HG03108 (cell line): ENCODE results near the gene RTN4IP1.
"Not testable (repeated sequence)": the region's sequence is repeated elsewhere in the genome, so short reads cannot be mapped to it uniquely, and the experiment has no call there.

Experiments used
- ATAC-seq: cut with Tn5 transposase; IDR thresholded peaks from one replicate; pipeline ENCODE4 v1.9.1; 2021; ENCODE audit warnings: moderate library complexity; ENCODE audit not compliant: unreplicated experiment

RTN4IP1 gene

GRCh38 chr6:106548926-106549455, 80.3 kb downstream of the RTN4IP1 start:
- ATAC-seq = not testable (repeated sequence)

- no peak for ATAC-seq
Measured at GRCh38 chr6:106547601-106548453, 81.5 kb downstream of the RTN4IP1 start.

GRCh38 chr6:106546691-106547414, 82.4 kb downstream of the RTN4IP1 start:
- ATAC-seq = no peak

GRCh38 chr6:106546261-106546690, 83.0 kb downstream of the RTN4IP1 start:
- ATAC-seq = no peak

DNA sequence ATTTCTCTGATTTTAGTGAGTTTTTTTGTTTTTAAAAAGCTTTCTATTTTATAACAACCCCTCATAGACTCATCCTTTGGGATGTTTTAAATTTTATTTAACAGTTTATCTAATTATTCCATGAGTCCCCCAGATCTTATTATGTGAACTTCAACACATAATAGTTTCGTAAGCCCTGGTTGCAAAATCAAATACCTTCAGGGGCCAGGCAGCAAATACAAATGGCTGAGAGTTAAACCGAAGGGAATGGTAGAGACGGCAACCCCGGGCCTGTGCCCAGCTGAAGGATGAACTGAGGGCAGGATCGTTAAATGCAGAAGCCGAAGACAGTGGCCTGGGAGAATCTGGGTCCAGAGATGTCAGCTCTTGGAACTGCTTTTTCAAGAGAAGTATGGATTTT, 88.4 kb downstream of the RTN4IP1 start:
- no peak for ATAC-seq

DNA sequence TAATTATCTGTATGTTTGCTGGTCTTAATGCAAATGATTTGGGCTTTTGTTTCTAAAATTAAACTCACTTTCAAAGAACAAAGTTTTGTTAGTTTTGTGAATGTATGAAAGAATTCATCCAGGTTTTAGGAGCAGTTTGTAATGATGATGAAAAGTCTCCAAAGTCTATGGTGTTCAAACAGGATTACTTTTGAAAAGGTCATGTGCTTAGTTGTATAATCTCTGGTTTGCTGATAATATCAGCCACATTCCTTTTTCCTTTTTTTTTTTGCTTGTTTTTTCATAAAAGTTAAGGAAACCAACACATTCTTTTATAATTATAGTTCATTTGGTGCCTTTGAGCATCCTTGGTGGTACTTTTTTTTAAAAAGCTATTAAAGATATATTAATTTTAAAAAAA, 88.9 kb downstream of the RTN4IP1 start:
- no peak for ATAC-seq

GRCh38 chr6:106539936-106540335, 89.4 kb downstream of the RTN4IP1 start:
- ATAC-seq = no peak

- no peak for ATAC-seq
Measured at GRCh38 chr6:106538145-106538544, 91.2 kb downstream of the RTN4IP1 start.

DNA sequence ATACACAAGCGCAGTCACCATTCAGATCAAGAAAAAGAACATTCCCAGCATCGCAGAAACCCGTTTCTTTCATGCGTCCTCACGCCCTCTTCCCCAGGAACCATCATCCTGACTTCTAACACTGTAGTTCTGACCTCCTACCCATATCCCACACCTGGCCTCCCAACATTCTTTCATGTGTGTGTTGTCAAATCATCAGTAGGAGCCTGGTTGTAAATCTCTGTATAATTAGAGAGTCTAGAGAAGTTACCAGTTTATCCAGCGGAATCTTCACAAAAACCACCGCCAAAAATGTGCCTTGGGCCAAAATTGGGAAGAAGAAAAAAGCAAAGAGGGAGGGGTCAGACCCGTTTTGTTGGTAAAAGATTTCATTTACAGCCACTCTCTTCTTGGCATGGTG, 91.6 kb downstream of the RTN4IP1 start:
- no peak for ATAC-seq

- ATAC-seq = no peak
Measured at GRCh38 chr6:106536851-106537250, 92.4 kb downstream of the RTN4IP1 start.

GRCh38 chr6:106536357-106536756, 92.9 kb downstream of the RTN4IP1 start:
- ATAC-seq = no peak

- no peak for ATAC-seq
Measured at GRCh38 chr6:106535012-106535411, 94.3 kb downstream of the RTN4IP1 start.

GRCh38 chr6:106534564-106534982, 94.7 kb downstream of the RTN4IP1 start:
- no peak for ATAC-seq

DNA sequence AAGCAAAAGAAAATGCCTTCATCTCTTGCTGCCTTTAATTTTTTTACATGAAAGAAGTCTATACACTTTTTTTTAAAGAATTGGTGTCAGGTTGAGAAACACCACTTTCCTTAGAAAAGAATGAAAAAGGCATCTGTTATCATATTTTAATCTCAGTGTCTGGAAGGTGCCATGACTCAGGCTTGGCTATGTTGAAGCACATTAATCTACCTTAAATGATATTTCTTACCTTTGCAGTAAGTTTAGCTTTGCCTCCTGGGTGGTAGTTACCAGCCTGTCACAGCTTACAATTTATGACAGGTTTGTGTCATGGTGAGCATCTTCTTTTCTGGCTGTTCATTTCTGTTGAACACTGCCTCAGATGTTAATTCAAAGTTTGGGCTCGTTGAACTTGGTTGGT, 95.3 kb downstream of the RTN4IP1 start:
- no peak for ATAC-seq

DNA sequence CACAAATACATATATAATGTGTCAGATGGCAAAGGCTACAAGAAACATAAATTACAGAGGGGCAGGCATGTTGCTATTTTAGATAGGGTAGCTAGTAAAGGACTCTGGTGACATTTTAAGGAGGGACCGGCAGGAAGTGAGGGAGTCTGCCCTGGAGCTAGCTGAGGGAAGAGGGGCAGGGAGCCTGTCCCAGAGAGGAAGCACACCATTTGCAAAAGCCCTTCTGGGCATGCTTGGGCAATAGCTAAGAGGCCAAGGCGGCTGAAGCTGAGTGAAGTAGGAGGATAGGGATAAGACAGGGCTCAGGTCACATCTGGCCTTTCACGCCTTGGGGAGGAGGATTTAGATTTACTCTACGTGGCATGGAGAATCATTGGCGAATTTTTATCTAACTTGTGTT, 96.2 kb downstream of the RTN4IP1 start:
- no peak for ATAC-seq

- no peak for ATAC-seq
Measured at GRCh38 chr6:106530502-106530901, 98.8 kb downstream of the RTN4IP1 start.

GRCh38 chr6:106530026-106530425, 99.3 kb downstream of the RTN4IP1 start:
- no peak for ATAC-seq

GRCh38 chr6:106529438-106529837, 99.9 kb downstream of the RTN4IP1 start:
- no peak for ATAC-seq

DNA sequence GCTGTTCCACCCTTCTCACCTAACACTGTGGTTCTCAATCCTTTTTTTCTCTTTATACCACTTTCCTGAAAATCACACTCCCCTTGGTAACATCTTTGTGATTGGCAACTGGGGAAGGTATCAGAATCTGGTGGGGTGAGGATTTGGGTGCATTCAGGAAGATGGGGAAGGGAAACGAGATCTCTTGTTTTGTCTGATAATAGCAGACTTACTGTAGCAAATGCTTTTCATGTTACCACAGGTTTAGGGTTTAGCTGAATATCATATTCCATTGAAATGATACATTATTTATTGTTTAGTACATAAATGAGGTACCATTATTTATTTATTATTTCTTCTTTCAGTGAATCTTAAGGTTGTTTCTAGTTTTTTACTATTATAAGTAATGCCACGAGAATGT, 100.8 kb downstream of the RTN4IP1 start:
- no peak for ATAC-seq

GRCh38 chr6:106527979-106528378, 101.3 kb downstream of the RTN4IP1 start:
- no peak for ATAC-seq

DNA sequence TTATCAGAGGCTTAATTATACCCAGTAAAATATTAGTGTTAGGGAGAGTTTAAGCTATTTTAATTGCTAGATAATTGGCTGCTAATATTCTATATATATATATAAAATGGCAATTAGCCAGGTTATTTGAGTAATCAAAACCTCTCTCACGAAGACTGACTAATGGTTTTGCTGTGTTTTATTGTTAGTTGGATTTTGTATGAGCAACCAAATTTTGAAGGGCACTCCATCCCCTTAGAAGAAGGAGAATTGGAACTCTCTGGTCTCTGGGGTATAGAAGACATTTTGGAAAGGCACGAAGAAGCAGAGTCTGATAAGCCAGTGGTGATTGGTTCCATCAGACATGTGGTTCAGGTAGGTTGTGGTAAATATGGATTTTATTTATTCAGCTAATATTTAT, 102.2 kb downstream of the RTN4IP1 start:
- no peak for ATAC-seq

- no peak for ATAC-seq
Measured at GRCh38 chr6:106525882-106526275, 103.4 kb downstream of the RTN4IP1 start.
